GM19240 (cell line): ENCODE data around the gene COPG1.
"Not testable (repeated sequence)": the region's sequence is repeated elsewhere in the genome, so short reads cannot be mapped to it uniquely, and the experiment has no call there.

Source experiments
- DNase-seq: peaks from one replicate; pipeline ENCODE4 v3.0.0; 2011; ENCODE audit warnings: low spot score; ENCODE audit not compliant: insufficient read length

Gene COPG1

GRCh38 chr3:129249284-129250065 lies at the start of gene COPG1:
Gene COPG1, plus strand, starts transcription at chr3:129249606. Its CDS starts 104 bp downstream, at chr3:129249710.
- DNase-seq: peak; percentile 97

- no peak for DNase-seq
Observed at GRCh38 chr3:129204473-129204872, 44.9 kb upstream of the COPG1 start.

GRCh38 chr3:129205109-129205832 lies 44.1 kb upstream of the COPG1 start:
- no peak for DNase-seq

- no peak for DNase-seq
Observed at GRCh38 chr3:129207479-129207878, 41.9 kb upstream of the COPG1 start.

GRCh38 chr3:129211345-129211744 lies 38.1 kb upstream of the COPG1 start:
- no peak for DNase-seq

- no peak for DNase-seq
Observed at GRCh38 chr3:129211772-129212171, 37.6 kb upstream of the COPG1 start.

- no peak for DNase-seq
Observed at GRCh38 chr3:129213238-129213637, 36.2 kb upstream of the COPG1 start.

GRCh38 chr3:129218742-129219141 lies 30.7 kb upstream of the COPG1 start:
- DNase-seq: no peak

GRCh38 chr3:129224387-129224786 lies 25.0 kb upstream of the COPG1 start:
- DNase-seq: not testable (repeated sequence)

- DNase-seq: no peak
Observed at GRCh38 chr3:129224984-129225393, 24.4 kb upstream of the COPG1 start.

- no peak for DNase-seq
Observed at GRCh38 chr3:129226374-129226773, 23.0 kb upstream of the COPG1 start.

- no peak for DNase-seq
Observed at GRCh38 chr3:129228891-129229585, 20.4 kb upstream of the COPG1 start.

GRCh38 chr3:129230311-129231019 lies 18.9 kb upstream of the COPG1 start:
- DNase-seq: no peak

- DNase-seq: no peak
Observed at GRCh38 chr3:129231331-129232119, 17.9 kb upstream of the COPG1 start.

- DNase-seq: peak; percentile 81
Observed at GRCh38 chr3:129233538-129233937, 15.9 kb upstream of the COPG1 start.

GRCh38 chr3:129234441-129234840 lies 15.0 kb upstream of the COPG1 start:
- no peak for DNase-seq

GRCh38 chr3:129235344-129235917 lies 14.0 kb upstream of the COPG1 start:
- no peak for DNase-seq

GRCh38 chr3:129238945-129239705 lies 10.3 kb upstream of the COPG1 start:
- no peak for DNase-seq

GRCh38 chr3:129239991-129240390 lies 9.4 kb upstream of the COPG1 start:
- DNase-seq: no peak

GRCh38 chr3:129240436-129240835 lies 9.0 kb upstream of the COPG1 start:
- DNase-seq: no peak
